Fibroblast of the conjunctiva (primary cell): ENCODE measurements around the gene NTRK3.

Source experiments
- DNase-seq: peaks from one replicate; pipeline ENCODE4 v3.0.0-alpha.2; 2010; ENCODE audit warnings: low read depth

Gene NTRK3

DNA sequence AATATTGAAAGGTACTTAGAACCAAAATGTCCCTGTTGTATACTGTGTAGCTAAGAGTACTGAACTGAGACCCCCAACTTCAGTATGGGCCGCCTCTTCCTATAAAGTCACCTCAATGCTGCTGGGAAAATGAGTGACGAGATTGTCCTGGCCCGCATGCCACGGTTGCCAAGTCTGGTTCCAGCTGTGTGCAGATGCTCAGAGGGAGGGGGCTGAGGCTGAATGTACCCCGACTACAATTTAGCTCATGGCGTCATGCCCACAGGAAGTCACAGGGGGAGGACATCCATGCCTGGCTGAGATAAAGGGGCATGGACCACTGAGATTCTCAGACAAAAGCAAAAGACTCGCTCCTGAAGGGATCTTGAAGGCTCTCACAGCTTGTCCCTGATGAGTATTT is 271.1 kb downstream of the NTRK3 start:
- DNase-seq = no peak

DNA sequence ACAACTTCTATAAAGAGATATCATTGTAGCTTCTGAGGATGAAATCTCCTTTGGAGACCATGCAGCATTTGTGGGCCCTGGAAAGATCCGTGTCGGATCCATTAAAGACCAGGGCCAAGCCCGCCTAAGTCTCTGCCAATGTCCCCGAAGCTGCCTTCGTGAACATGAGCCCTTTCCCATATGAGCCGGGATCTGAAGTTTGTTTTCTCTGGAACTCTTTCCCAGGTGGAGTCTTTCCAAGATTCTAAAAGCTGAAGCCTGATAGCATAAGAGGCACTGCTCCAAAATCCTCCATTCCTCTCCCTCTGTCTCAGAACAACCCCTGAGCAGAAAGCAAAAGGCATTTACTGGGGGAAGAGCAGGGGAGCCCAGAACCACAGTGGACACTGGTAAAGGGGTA is 274.6 kb downstream of the NTRK3 start:
- DNase-seq = no peak

DNA sequence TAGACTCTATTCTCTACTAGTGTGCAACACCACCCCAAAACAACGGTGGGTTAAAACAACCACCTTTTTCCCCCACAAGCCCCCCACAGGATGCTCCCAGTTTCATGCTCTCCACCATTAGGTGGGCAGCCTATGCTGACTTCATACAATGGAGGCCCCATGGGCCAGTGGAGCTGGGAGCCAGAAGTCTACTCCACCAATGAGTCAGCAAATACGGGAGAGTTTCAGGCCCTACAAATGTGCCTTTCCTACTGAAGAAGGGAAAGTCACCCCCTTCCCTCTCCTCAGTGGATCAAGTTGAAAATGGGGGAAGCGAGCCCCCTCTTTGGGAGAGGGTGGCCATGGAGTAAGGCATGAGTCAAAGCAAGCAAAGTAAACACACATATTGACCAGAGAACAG is 278.6 kb downstream of the NTRK3 start:
- DNase-seq = no peak

DNA sequence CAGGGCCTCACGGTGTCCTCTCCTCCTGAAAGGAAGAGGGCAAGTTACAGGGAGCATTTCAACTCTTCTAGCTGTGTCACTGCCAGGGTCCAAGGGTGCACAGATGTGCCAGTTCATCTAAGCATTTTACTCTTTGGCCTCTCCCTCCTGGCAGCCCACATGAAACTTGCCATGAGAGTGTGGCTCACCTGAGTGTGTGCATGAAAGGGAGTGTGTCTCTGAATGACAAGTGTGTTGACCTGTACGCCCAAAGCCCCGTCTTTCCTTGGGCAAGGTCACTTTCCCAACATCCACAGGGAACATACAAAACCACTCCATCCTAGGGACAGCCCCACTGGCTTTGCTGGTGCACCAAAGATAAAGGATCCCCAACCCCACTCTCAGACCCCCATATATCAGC is 280.0 kb downstream of the NTRK3 start:
- no peak for DNase-seq

DNA sequence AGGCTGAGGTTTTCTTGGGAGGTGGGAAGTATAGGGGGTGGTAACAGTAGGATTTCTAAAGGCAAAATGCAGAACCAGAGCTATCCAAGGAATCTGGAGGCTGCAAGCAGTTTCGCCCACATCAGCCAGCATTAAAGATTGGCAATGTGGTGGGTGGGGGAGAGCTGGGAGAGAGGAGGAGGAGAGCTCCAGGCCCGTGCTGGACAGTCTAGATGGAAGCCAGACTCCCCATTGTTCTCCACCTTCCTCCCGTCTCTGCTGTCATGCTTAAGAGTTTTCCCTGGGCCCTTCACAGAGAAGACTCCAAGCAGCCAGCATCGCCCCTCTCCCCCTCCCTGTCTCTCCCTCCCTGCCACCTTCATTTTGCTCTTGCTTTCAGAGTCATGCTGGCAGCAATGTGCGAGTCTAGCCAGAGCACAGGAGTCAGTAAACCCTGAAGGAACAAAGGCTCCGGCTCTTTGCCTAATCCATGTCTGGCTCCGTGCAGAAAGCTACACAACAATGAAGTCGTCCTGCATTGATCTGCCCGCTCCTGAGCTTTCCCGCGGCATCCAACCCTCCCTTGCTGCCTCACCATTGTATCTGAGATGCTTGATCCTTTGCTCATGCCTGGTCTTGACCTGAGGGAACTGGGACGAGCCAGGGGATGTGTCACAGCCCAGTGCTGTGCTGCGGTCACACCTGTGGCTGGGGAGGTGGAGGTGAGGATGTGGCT is 282.9 kb downstream of the NTRK3 start:
- no peak for DNase-seq

DNA sequence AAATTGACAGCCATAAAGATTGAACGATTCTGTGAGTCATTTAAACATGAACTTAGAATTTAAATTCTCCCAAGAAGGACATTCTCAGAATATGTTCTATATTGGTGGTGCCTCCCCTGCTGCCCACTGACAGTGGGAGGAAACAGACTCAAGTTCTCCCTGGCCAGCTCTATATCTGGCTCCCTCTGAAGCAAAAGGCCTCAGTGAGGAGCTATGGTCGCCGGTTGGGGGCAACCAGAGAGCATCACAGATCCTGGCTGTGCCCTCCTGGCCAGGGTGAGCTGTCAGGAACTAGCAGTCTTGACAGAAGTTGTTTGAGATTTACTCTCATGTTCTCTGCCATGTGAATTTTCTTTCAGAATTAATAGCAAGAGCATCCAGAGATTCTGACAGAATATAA is 285.5 kb downstream of the NTRK3 start:
- DNase-seq = no peak

DNA sequence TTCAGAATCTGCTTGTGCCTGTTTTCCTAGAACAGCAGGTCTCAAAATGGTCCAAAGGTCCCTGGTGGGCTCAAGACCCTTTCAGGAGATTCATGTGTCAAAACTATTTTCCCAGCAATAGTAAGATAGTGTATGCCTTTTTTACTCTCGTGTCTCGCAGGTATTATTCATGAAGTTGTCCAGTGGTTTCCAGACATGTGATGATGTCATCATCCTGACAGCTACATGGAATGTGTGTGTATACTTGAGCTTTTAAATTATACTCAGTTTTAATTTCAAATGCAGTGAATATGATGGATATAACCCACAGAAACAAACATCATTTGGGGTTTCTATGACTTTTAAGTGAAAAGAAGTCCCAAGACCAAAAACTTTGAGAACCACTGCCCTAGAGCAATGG is 288.6 kb downstream of the NTRK3 start:
- no peak for DNase-seq

DNA sequence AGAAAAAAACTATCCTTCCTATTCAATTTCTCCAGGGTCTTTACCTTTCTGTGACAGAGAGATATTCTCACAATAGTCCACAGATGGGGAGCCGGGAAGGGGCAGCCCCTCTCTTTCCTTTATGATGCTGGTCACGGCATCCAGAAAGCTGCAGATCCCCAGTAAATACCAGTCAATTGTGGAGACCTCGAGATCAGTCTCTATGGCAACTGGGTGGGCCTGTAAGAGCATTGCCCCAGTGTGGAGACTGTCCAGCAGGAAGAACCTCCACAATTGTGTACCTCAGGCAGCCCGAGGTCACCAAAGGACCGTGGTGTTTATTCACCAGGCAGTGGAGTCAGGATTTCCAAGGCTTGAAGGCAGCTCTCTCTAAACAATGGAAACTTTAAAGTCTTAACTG is 291.2 kb downstream of the NTRK3 start:
- no peak for DNase-seq

DNA sequence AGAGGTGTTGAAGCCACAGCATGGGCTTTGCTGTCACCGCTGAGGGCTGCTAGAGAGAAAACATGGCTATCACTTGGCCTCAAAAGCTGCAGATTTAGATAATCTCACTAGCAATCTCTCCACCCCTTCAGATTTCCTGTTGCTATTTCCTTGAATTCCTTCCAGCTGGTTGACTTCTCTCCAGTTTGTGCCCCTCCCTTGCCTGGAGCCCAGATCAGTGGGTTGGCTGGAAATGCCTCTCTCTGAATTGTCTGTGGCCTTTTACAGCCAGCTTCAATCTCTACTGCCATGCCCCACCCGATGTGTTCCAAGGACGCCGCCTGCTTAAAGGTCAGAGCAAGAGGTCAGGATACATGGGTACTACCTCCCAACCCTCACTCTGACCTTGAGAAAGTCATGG is 294.1 kb downstream of the NTRK3 start:
- no peak for DNase-seq

DNA sequence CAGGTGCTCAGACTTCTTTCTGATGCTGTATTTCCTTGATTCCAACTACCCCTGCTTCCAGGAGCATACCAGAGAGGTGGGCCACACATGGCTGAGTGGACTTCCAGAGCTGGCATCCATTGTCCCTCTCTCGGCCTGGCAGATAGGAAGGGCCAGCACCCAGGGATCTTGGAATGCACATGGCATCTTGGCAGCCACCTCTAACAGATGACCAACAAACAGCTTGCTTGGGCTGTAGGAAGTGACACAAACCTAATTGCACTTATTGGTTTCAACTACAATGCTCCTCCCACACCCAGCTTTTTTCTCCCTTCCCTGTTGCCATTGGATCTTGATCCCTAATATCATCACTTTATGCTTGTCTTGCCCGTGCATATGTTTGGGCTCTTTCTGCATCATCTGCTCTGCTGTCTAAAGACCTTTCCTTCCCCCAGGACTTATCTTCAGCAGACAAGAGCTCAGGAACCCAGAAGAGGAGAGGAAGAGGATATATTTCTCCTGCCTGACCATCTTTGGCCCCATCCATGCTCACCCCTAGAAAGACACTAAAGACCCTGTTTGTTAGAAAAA is 294.6 kb downstream of the NTRK3 start:
- DNase-seq = no peak

DNA sequence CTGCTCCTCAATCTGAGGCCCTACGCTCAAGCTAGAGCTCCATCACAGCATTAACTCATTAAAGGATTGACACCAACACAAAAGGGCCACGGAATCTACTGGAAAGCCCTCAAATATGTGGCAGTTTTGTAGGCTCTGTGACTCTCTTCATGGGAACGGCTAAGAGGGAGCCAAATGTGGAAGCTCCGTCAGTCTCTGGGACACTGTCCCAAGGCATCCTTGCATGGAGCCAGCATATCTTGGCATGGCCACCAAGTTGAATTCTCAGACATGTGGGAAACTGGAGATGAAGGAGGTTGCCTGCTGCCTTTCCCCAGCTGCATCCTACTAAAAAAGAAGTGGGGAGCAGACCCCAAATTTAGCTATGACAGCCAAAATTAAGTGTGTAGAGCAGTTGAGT is 296.9 kb downstream of the NTRK3 start:
- no peak for DNase-seq

DNA sequence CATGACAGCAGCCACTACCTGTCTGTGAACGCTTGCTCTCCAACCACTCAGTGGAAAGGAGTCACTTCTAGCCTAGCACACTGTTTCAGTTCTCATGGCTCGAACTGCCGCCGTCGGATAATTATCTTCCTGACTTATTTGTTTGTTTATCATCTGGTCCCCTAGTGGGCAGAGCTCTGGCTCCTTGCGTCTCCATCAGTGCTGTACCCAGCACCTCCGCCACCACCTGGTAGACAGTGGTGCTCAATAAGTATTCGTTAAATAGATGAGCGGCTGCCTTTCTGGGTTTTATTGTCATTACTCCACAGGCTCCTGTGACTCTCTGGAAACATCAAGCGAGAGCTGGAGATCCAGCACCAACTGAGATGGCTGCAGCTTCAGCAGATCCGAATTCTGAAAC is 297.5 kb downstream of the NTRK3 start:
- DNase-seq = no peak

DNA sequence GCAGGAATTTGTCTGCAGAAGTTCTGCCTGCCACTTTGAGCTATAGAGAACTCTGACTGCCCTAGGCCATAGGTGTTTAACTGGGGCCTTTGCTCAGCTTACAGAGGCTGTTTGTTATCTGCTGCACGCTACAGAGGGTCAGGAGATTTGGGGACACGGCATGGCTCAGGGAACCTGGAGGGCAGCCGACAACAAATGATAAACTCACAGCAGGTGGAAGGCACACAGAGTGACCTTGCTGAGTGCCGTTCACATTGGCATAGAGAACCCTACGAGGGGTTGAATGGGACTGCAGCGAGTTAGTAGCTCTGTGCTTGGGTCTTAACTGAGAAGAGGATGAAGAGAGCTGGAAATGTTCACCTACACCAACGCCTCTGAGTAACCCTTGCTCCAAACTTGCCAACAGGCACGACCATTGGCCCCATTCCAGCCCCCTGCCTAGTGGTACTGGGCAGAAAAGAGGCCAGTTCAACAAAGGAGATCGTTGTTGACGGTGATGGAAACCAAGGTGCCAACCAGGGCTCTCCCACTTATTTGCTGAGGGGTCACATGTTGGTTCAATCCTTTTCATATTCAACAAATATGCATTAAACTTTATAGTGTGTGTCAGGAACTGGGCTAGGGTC is 301.1 kb downstream of the NTRK3 start:
- DNase-seq = no peak

DNA sequence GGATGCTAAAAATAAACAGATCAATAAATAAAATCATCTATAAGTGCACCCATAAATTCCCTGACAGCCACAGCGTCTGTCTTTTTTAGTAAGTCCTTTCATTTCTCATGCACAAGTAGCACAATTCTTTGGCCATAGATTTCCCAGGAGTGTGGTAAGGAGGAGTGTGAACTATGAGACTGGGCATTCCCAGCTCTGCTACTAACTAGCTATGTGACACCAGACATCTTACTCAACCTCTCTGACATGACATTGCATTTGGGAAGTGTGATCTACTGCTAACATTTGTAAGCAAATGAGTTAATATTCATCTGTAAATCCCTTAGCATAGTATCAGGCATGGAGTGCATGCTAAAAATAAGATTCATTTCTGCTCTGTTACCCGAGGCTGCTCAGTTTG is 301.7 kb downstream of the NTRK3 start:
- DNase-seq = no peak

DNA sequence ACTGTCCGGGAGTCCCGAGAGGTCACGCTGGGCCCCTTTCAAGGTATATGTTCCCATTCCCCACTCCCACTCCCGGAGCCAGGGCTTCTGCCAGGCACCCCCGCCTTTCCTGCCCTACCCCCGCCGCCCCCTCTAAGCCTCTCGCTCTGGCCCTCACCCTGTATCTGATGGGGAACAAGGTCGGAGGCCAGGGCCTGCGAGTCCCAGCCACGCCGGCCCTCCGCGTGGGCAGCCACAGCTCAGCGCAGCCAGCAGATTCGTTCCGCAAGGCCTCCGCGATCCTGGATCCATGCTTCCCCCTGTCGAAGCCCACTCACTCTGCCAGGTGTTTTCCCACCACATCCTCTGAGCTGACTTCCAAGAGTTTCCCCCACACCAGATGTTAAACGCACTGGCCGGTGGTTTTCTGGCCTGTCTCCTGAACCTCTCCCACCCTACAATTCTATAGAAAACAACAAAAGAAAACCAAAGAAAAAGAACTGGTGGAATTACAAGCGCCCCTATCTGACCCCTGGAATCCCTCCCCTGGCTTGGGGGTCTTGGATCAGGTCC is 303.7 kb downstream of the NTRK3 start:
- DNase-seq = no peak

DNA sequence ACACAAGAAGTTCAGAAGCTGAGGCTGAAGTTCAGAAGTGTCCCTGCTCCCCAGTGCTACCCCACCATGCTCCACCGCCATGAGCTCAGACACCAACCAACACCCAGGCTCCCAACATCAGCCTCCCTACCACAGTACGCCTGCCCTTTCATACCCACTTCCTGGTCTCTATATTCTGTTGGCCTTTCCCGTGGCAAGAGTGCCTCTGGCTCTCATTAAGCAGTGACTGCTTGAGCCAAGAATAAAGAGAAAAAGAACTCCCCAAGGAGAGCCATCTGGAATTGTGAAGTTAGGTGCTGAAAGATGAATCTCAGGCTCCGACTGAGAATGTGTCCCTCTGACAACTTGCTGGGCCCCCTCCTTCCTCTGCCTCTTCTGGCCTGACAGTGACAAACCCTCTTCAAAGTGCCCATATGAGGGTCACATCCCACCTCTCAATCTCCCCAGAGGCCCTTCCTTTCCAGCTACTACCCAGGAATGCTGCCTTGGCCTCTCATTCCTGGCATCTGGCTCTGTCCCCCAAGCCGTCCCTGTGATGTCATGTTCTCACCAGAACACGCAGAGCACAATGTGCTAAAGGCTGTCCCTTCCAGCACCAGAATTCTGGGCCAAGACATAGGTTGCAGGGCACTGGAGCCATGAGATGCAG is 306.8 kb downstream of the NTRK3 start:
- no peak for DNase-seq

DNA sequence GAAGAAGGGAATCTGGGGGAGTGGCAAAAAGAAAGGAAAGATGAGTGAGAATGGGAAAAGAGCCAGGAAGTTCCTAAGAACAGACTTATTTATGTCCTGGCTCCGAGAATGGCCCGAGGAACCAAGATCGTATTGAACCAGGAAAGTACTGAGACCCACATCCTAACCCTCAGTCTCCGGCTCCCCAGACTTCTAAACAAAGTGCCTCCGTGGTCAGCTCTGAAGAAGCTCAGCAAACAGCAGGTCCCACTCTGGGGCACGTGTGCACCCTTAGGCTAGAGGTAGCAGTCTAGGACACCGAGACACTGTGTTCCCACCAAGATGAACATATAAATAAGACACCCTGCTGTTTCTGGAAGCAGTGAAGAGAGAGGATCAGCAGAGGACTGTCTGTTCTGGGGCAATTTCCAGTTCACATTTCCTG is 307.4 kb downstream of the NTRK3 start:
- DNase-seq = no peak

DNA sequence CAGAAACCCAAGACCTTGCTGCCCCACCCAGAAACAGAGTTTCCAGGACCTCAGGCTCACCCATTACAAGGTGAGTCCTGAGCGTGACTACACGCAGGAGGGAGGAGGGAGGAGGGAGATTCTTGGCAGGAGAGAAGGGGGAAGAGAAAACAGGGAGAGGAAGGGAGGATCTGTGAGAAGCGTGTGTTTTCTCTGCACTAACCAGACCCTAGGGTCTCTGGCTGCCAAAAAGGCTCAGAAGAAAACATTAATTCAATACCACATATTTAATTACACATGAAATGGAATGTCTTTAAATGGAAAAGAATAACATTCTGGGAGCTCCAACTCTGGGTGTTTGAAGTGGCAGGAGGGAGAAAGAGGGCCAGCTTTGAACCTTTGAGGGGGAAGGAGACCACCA is 309.0 kb downstream of the NTRK3 start:
- DNase-seq = no peak

DNA sequence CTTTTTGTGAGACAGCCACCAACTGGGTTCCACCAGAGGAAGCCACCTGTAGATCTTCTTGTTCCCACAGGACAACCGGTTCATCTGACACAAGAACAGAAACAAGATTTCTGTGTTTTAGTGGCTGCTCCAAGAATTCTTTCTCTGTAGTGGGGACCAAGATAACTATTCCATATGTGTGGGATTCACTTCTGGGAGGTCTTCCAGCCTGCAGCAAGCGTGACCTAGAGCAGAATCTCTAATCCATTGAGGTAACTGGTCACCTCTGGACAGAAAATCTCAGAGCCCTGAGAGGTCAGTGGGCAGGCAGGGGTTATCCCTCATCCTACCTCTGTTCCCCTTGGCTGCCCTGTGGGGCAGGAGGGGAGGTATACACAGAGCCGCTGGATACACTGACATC is 311.3 kb downstream of the NTRK3 start:
- no peak for DNase-seq

DNA sequence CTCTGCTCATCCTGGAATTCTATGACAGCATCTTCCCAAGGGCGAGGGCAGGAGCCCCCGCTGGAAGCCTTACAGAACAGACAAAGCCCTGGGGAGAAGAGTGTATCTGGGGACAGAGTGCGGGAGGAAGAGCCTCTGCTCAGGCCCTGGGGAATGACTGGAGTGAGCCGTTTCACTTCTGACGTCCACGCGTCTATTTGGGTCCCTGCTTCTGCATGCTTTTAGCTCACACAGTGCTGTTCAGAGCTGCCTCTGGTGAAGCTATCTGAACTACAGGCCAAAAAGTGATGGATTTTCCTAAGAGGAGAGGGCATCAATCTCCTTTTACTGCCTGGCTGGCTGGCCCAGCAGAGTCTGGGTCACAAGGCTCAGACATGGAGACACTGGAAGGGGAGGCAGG is 311.8 kb downstream of the NTRK3 start:
- no peak for DNase-seq

DNA sequence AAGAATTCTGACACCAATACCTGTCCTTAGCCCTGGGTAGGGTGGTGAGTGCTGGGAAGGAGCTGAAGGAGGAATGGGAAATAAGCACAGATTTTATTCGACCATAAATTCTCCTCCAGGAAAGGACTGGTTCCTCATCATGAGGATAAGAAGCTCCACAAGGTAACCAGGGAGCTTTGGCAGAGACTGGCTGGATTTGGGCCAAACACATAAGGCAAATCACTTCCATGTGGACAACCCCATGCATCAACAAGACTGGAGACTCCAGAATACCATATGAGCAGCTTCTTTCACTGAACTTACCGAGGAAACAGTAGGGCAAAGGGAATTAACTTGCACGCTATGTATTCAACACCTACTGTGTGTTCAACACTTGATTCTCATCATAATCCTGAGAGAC is 312.5 kb downstream of the NTRK3 start:
- no peak for DNase-seq

DNA sequence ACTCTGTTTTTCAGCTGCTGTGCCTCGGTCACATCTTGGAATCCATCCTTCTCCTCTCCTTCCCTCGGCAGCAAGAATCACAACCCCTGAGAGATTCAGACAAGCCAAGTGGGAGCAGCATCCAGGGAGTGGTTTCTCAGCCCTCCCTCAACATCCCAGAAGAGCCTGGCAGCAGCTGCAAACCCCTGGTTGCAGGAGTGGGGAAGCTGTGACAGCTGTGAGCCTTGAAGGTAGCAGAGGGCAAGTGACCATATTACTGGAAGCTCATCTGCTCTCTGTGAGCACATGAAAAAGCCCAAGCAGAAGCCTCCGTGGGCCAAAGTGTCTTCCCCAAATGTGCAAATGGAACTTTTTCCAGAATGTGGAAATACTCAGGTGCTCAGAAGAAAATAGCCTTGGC is 312.9 kb downstream of the NTRK3 start:
- no peak for DNase-seq

DNA sequence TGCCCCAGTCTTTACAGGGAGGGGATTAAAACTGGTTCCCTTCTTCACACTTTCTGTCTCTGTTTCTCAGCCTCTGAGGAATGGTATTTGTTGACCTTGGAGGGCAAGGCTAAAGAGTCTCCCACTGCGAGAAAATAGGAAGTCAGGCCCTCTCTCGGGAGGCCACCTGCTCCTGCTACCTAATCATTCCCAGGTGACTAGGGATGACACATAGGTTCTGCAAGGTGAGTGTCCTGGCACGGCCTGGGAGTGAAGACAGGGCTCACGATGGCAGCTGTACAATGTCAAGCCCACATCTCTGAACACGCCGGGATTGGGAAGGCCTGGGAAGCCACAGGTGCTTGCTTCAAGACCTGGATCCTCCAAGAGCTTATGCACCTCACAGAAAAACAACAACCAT is 314.2 kb downstream of the NTRK3 start:
- DNase-seq = no peak
